22Rv1 (cell line): Measurements from ENCODE around the gene MT1X.

ENCODE experiments used
- CTCF ChIP-seq: fragments of 450-650 bp; IDR thresholded peaks from 2 replicates; pipeline ENCODE4 v1.5.1; 2017; ENCODE audit warnings: mild to moderate bottlenecking
- ZFX ChIP-seq: fragments of 450-650 bp; IDR thresholded peaks from 2 replicates; pipeline ENCODE4 v1.6.1; 2017; ENCODE audit warnings: antibody characterized with exemption, borderline replicate concordance

GRCh38 chr16:56688762-56689161 lies 6.5 kb downstream of the MT1X start:
- TF ChIP-seq CTCF (no peak), ZFX (no peak)
